ENCODE data around the gene SLBP. TPM values are rescaled to one million over a fixed set of nuclear protein-coding genes. Genes with fewer than 3 reads are reported as not detected.
A peak's percentile ranks its signal among the peaks of the same experiment; 100 is the strongest.

SLBP gene
- total RNA-seq, 1 donor from 2014 or later = 11.7 TPM

DNA sequence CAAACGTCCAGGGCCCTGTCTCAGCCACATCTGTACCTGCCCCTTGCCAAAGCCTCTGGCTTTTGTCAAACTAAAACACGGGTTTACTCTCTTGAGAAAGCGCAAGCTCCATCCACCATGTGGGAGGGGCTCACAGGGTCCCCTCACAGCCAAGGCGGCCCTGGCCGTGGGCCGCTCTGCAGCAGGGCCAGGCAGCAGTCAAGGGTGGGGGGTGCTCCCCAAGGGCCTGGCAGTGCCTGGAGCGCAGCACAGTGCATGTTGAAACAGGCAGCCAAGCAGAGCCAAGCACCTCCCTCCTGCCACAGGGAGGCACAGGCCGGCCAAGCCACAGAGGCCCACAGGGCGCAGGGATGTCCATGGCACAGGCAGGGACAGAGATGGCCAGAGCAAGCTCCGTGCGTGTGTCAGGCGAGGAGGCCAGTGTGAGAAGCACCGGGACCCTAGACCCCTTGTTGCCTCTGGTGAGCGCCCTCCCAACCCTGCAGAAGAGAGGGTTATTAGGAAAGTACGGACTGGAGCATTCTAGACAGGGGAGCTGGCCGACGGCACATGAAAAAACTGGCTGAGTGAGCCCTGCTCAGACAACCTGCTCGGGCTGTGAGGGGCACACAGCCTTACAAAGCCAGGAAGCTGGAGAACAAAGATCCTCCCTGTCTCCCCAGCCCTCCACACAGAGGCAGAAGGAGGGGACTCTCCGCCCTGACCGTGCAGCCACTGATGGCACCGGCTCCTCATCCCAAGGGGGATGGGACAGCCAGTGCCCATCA is 67.0 kb downstream of the SLBP start:
- no peaks in the 10 kb centered on the region for H3K36me3 ChIP-seq
- peaks cover 14% of the 10 kb centered on the region for H3K4me1 ChIP-seq
- peak; percentile 44 for DNase-seq
- H3K9me3 ChIP-seq (replicated peaks) = no peaks in the 10 kb centered on the region
- intact Hi-C loops (cut with micrococcal nuclease) = no loop called here
- H3K4me3 ChIP-seq = peak overlapping the region; percentile 38
- TF ChIP-seq, protein P1, sequence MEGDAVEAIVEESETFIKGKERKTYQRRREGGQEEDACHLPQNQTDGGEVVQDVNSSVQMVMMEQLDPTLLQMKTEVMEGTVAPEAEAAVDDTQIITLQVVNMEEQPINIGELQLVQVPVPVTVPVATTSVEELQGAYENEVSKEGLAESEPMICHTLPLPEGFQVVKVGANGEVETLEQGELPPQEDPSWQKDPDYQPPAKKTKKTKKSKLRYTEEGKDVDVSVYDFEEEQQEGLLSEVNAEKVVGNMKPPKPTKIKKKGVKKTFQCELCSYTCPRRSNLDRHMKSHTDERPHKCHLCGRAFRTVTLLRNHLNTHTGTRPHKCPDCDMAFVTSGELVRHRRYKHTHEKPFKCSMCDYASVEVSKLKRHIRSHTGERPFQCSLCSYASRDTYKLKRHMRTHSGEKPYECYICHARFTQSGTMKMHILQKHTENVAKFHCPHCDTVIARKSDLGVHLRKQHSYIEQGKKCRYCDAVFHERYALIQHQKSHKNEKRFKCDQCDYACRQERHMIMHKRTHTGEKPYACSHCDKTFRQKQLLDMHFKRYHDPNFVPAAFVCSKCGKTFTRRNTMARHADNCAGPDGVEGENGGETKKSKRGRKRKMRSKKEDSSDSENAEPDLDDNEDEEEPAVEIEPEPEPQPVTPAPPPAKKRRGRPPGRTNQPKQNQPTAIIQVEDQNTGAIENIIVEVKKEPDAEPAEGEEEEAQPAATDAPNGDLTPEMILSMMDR (IDR thresholded peaks at IDR 0.05; ENCODE audit: borderline replicate concordance) = no peak
- H3K27me3 ChIP-seq (ENCODE audit: low read depth) = no peaks in the 10 kb centered on the region
- H3K27ac ChIP-seq (replicated peaks) = peak overlapping the region; percentile 67

DNA sequence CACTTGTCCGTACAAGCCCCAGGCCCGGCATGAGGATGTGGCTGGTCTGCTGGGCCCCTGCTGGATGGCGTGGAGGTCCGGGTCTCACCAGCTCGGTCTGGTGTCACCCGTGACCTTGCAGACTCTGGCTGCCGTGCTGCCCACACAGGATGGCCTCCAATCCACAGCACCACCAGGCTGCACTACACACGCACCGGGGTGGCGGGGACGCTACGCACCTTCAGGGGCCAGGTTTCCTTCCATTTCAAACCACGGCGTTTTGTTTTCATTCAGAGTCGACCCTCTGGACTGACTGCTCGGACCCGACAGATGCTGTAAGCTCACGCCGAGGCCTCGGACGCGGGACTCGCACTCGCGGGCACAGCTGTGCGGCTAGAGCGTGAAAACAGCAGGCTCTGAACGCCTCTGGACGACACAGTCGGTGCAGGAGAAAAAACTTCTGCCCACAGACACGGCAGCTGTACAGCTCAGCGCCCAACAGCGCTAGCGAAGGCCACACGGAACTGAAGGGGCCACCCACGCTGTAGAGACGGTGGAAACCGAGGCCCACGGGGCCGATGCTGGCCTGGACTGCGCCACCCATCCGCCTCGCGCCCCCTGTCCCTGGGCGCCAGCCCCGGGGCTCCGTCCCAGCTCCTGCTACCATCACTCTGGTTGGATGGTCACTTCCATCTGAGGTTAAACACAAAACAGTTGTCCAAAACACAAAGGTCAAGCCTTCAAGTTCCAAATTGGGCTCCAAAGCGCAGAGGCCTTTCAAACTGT is 68.0 kb downstream of the SLBP start:
- TF ChIP-seq, protein P1 (IDR thresholded peaks at IDR 0.05; ENCODE audit: borderline replicate concordance) = no peak
- Histone ChIP-seq H3K36me3 (no peaks in the 10 kb centered on the region), H3K27ac (replicated peaks) (peak overlapping the region; percentile 67), H3K9me3 (replicated peaks) (no peaks in the 10 kb centered on the region), H3K27me3 (ENCODE audit: low read depth) (no peaks in the 10 kb centered on the region), H3K4me1 (peaks cover 14% of the 10 kb centered on the region), H3K4me3 (no peak overlapping the region)
- intact Hi-C loops (cut with micrococcal nuclease) = no loop called here
- DNase-seq = no peak

Other genes starting within 250 kb of the SLBP start
- gene FAM53A, start 28.0 kb downstream of the SLBP start, total RNA-seq = 0.71 TPM
- 29.6 TPM for gene TMEM129, start 9.0 kb upstream of the SLBP start, total RNA-seq
- 5.8 TPM for gene TACC3, start 9.2 kb upstream of the SLBP start, total RNA-seq
- gene FGFR3, start 81.0 kb upstream of the SLBP start, total RNA-seq = 3.5 TPM
- 38.8 TPM for gene LETM1, start 143.8 kb upstream of the SLBP start, total RNA-seq
- gene NSD2, start 159.1 kb upstream of the SLBP start, total RNA-seq = 42.5 TPM